ENCODE results near the gene CATSPERZ.

DNA sequence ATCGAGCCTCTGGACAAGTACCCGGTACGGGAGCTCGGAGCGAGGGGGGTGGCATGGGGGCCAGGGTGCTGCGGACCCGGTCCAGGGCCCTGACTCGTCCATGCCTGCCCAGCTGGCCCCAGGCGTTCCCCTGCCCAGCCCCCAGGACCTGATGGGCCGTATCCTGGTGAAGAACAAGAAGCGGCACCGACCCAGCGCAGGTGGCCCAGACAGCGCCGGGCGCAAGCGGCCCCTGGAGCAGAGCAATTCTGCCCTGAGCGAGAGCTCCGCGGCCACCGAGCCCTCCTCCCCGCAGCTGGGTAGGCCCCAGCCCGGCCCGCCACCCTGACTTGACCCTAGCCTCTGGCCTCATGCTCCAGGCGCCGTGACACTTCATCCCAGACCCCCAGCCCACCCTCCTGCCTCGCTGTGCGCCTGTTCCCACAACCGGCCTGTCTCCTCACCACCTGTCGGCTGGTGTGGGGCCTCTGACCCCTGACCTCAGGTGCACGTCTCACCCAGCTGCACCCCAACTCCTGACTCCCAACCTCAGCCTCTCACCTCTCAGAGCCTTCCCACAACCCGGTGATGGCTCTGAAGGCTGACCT, 41.1 kb upstream of the CATSPERZ start:
- TF ChIP-seq, protein P1, sequence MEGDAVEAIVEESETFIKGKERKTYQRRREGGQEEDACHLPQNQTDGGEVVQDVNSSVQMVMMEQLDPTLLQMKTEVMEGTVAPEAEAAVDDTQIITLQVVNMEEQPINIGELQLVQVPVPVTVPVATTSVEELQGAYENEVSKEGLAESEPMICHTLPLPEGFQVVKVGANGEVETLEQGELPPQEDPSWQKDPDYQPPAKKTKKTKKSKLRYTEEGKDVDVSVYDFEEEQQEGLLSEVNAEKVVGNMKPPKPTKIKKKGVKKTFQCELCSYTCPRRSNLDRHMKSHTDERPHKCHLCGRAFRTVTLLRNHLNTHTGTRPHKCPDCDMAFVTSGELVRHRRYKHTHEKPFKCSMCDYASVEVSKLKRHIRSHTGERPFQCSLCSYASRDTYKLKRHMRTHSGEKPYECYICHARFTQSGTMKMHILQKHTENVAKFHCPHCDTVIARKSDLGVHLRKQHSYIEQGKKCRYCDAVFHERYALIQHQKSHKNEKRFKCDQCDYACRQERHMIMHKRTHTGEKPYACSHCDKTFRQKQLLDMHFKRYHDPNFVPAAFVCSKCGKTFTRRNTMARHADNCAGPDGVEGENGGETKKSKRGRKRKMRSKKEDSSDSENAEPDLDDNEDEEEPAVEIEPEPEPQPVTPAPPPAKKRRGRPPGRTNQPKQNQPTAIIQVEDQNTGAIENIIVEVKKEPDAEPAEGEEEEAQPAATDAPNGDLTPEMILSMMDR (IDR thresholded peaks at IDR 0.05 in 8 of 11, conservative IDR thresholded peaks at IDR 0.05 in 3 of 11), result no peak
- TF ChIP-seq POLR2A (IDR thresholded peaks at IDR 0.05) (no peak), POLR2AphosphoS5 (IDR thresholded peaks at IDR 0.05) (peak in 1 of 3 donors; percentile 7)

Measured in spleen (tissue), 7 donors.